HG03159 (cell line): ENCODE data around the gene PTPRZ1.

Experiments
- ATAC-seq: cut with Tn5 transposase; IDR thresholded peaks from one replicate; pipeline ENCODE4 v1.9.1; 2021; ENCODE audit warnings: mild to moderate bottlenecking, moderate library complexity; ENCODE audit not compliant: unreplicated experiment

PTPRZ1 gene

GRCh38 chr7:121872831-121873288, at the start of gene PTPRZ1:
PTPRZ1 (plus strand) TSS chr7:121873161; CDS start chr7:121873500, 339 bp downstream.
- no peak for ATAC-seq

- ATAC-seq: no peak
Observed at GRCh38 chr7:121824276-121824675, 48.7 kb upstream of the PTPRZ1 start.

GRCh38 chr7:121831351-121831750, 41.6 kb upstream of the PTPRZ1 start:
- no peak for ATAC-seq

- no peak for ATAC-seq
Observed at GRCh38 chr7:121831801-121832200, 41.2 kb upstream of the PTPRZ1 start.

- no peak for ATAC-seq
Observed at GRCh38 chr7:121832347-121832746, 40.6 kb upstream of the PTPRZ1 start.

GRCh38 chr7:121833991-121834390, 39.0 kb upstream of the PTPRZ1 start:
- ATAC-seq: no peak

GRCh38 chr7:121837462-121837861, 35.5 kb upstream of the PTPRZ1 start:
- no peak for ATAC-seq

GRCh38 chr7:121847041-121847440, 25.9 kb upstream of the PTPRZ1 start:
- no peak for ATAC-seq

GRCh38 chr7:121853307-121853706, 19.7 kb upstream of the PTPRZ1 start:
- ATAC-seq: no peak

- ATAC-seq: no peak
Observed at GRCh38 chr7:121860953-121861352, 12.0 kb upstream of the PTPRZ1 start.

- ATAC-seq: no peak
Observed at GRCh38 chr7:121862591-121862990, 10.4 kb upstream of the PTPRZ1 start.

- no peak for ATAC-seq
Observed at GRCh38 chr7:121871188-121871587, 1.8 kb upstream of the PTPRZ1 start.

GRCh38 chr7:121873289-121874194, 581 bp downstream of the PTPRZ1 start:
- ATAC-seq: no peak

GRCh38 chr7:121874298-121874697, 1.3 kb downstream of the PTPRZ1 start:
- ATAC-seq: no peak

- ATAC-seq: no peak
Observed at GRCh38 chr7:121875203-121875602, 2.2 kb downstream of the PTPRZ1 start.

GRCh38 chr7:121876656-121877500, 3.9 kb downstream of the PTPRZ1 start:
- no peak for ATAC-seq

- no peak for ATAC-seq
Observed at GRCh38 chr7:121878918-121879464, 6.0 kb downstream of the PTPRZ1 start.

- ATAC-seq: no peak
Observed at GRCh38 chr7:121879544-121879943, 6.6 kb downstream of the PTPRZ1 start.

- ATAC-seq: no peak
Observed at GRCh38 chr7:121882731-121883130, 9.8 kb downstream of the PTPRZ1 start.

- ATAC-seq: no peak
Observed at GRCh38 chr7:121885166-121885920, 12.4 kb downstream of the PTPRZ1 start.

GRCh38 chr7:121887634-121888033, 14.7 kb downstream of the PTPRZ1 start:
- ATAC-seq: no peak
